HG02840 (cell line): Measurements from ENCODE around the gene GTF2IRD1.
"Not testable (repeated sequence)": the region's sequence is repeated elsewhere in the genome, so short reads cannot be mapped to it uniquely, and the experiment has no call there.

Experiments used
- ATAC-seq: cut with Tn5 transposase; IDR thresholded peaks from one replicate; pipeline ENCODE4 v1.9.1; 2021; ENCODE audit warnings: mild to moderate bottlenecking, moderate library complexity, moderate number of reproducible peaks; ENCODE audit not compliant: unreplicated experiment, low FRiP score

The GTF2IRD1 gene

DNA sequence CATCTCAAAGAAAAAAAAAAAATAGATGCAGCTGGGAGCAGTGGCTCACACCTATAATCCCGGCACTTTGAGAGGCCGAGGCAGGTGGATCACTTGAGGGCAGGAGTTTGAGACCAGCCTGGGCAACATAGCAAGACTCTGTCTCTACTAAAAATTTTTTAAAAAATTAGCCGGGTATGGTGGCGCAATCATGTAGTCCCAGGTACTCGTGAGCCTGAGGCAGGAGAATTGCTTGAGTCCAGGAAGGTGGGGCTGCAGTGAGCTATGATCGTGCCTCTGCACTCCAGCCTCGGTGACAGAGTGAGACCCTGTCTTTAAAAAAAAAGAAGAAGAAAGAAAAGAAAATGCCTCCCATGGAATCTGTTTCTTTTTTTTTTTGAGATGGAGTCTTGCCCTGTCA is 31.9 kb downstream of the GTF2IRD1 start:
- ATAC-seq = no peak

GRCh38 chr7:74488518-74489030 is 34.9 kb downstream of the GTF2IRD1 start:
- ATAC-seq = not testable (repeated sequence)

- no peak for ATAC-seq
Observed at GRCh38 chr7:74489997-74490945, 36.6 kb downstream of the GTF2IRD1 start.

- ATAC-seq = not testable (repeated sequence)
Observed at GRCh38 chr7:74491490-74491889, 37.8 kb downstream of the GTF2IRD1 start.

DNA sequence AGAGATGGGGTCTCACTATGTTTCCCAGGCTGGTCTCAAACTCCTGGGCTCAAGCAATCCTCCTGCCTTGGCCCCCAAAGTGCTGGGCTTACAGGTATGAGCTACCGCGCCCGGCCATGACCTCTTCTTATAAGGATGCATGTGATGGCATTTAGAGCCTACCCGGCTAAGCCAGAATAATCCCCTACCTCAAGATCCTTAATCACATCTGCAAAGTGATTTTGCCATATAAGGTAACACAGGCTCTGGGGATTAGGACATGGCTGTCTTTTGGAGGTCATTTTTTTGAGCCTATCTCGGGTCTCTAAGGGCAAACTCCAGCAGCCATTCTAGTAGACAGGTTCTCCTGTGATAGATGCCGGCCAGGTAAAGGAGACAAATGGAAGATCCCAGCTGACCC is 39.6 kb downstream of the GTF2IRD1 start:
- no peak for ATAC-seq

DNA sequence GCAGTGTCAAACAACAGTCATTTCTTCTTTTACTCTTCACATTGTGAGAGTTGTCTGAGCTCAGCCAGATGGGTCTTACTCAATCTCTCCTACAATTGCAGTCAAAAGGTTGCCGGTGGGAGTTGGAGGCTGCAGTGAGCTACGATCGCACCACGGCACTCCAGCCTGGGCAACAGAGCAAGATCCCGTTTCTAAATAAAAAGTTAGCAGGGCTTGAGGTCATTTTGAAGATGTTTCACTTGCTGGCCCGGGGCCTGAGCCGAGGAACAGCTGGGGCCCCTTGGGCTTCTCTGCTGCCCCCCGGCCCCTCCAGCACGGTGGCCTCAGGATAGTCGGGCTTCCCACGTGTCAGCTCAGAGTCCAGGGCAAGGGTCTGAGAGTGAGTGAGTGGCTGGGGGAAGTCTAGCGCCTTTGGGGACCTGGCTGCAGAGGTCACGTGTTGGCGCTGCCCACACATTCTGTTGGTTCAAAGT is 40.4 kb downstream of the GTF2IRD1 start:
- ATAC-seq = no peak

GRCh38 chr7:74495112-74496086 is 41.7 kb downstream of the GTF2IRD1 start:
- ATAC-seq = no peak

DNA sequence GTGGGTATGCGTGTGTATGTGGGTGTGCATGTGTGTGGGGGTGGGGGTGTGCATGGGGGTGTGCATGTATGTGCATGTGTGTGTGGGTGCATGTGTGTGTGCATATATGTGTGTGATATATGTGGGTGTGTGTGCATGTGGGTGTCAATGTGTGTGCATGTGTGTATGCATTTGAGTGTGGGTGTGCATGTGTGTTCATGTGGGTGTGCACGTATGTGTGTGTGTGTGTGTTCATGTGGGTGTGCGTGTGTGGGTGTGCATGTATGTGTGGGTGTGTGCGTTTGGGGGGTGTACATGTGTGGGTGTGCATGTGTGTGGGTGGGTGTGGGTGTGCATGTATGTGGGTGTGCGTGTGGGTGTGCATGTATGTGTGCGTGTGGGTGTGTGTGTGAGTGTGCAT is 42.6 kb downstream of the GTF2IRD1 start:
- no peak for ATAC-seq

GRCh38 chr7:74496773-74497172 is 43.1 kb downstream of the GTF2IRD1 start:
- ATAC-seq = not testable (repeated sequence)

GRCh38 chr7:74498354-74498753 is 44.6 kb downstream of the GTF2IRD1 start:
- no peak for ATAC-seq

DNA sequence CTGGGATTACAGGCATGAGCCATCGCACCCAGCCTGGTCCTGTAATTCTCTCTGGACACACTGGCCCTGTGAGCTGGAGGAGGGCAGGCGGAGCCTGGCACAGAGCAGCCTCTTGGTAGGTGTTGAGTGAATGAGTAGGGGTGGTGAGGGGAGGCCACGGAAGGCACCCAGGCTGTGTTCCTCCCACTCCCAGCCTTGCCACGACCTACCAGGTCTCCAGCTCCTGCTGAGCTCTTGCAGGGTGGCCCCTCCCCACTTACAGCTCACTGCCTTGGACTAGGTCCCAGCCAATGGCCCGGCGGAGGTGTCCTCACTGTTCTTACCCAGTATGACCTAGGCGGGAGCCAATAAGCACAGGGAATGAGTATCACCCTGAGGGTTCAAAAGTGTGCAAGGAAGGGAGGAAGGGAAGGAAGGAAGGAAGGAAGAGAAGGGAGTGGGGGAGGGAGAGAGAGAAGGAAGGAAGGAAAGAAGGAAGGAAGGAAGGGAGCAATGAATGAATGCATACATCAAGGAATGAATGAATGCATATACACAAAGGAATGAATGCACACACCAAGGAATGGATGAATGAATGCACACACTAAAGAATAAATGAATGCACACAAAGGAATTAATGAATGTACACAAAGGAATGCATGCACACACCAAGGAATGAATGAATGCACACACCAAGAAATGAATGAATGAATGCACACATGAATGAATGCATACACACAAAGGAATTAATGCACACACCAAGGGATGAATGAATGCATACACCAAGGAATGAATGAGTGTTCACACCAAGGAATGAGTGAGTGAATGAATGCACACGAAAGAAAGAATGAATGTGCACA is 45.5 kb downstream of the GTF2IRD1 start:
- ATAC-seq = no peak

DNA sequence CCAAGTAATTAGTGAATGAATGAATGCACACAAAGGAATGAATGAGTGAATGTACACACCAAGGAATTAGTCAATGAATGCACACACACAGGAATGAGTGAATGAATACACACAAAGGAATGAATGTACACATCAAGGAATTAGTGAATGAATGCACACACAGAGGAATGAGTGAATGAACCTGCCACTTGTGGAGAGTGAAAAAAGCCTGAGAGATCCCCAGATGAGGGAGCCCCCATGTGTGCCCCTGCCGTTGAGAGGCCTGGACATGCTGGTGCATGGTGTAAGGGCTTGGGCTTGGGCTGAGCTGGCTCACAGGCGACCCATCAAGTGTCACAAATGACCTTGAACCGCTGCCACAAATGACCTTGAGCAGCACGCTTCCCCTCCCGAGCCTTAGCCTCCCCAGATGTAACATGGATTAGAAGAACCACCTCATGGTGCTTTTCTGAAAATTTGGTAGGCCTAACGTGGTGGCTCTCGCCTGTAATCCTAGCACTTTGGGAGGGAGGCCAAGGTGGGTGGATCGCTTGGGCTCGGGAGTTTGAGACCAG is 46.2 kb downstream of the GTF2IRD1 start:
- no peak for ATAC-seq

- no peak for ATAC-seq
Observed at GRCh38 chr7:74501298-74501697, 47.6 kb downstream of the GTF2IRD1 start.

- no peak for ATAC-seq
Observed at GRCh38 chr7:74502216-74502891, 48.6 kb downstream of the GTF2IRD1 start.

- ATAC-seq = no peak
Observed at GRCh38 chr7:74503061-74503460, 49.4 kb downstream of the GTF2IRD1 start.

GRCh38 chr7:74503943-74504342 is 50.2 kb downstream of the GTF2IRD1 start:
- no peak for ATAC-seq

DNA sequence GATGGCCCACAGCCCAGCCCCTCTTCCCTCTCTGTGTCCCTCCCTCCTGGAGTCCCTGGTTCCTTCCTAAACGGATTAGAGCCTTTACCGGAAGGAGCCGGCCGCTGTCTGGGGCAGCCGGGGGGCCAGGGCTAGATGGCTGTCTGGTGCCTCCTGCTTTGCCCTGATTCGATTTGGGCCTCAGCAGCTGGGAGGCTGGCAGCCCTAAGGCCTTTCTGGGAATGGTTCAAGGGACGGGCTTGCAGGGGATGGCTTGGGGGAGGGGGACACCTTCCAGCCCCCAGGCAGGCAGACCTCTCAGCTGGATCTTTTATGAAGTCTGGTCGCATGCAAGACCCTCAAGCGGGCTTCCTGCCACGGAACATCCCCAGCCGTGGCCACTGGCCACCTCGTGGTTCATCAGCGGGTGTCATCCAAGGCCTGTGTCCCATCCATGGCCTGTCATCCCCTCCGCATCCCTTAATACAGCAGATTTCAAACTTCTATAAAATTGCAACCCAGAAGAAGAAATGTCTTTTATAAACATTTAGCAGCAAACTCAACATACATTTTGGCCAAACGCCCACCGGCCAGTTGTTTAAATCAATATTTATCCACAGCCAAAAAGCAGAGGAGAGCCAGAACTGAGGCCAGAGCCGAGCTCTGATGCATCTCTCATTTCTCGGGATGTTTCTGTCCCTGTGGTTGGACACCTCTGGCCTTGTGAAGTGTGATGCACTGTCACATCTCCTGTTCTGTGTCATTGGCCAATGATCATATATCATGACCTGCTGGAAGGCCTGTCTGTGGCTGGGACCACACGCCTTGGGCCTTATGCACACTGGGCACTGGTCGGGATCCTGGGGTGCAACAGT is 52.0 kb downstream of the GTF2IRD1 start:
- no peak for ATAC-seq

GRCh38 chr7:74506325-74506724 is 52.6 kb downstream of the GTF2IRD1 start:
- ATAC-seq = no peak
